HCT116 (cell line): ENCODE results near the gene WNK1.

Source experiments
- ATF3 ChIP-seq: IDR thresholded peaks from 2 replicates; pipeline ENCODE4 v1.6.1; 2012
- EZH2phosphoT487 ChIP-seq: fragments of 200-600 bp; IDR thresholded peaks from 2 replicates; pipeline ENCODE4 v1.6.1; 2018; ENCODE audit warnings: antibody characterized with exemption, borderline replicate concordance
- FOSL1 ChIP-seq: IDR thresholded peaks from 2 replicates; pipeline ENCODE4 v1.6.1; 2012; ENCODE audit warnings: low read depth
- MAX ChIP-seq: IDR thresholded peaks from 2 replicates; pipeline ENCODE4 v1.6.1; 2012
- POLR2A ChIP-seq: IDR thresholded peaks from 2 replicates; pipeline ENCODE4 v1.7.0; 2011; ENCODE audit warnings: borderline replicate concordance; ENCODE audit not compliant: insufficient read depth, insufficient read length; ENCODE audit errors: extremely low read depth
- POLR2AphosphoS5 ChIP-seq: IDR thresholded peaks from 2 replicates; pipeline ENCODE4 v1.6.1; 2011; ENCODE audit warnings: mild to moderate bottlenecking, low read depth, low read length, moderate library complexity
- SRF ChIP-seq: IDR thresholded peaks from 2 replicates; pipeline ENCODE4 v1.6.1; 2012; ENCODE audit warnings: low read depth
- YY1 ChIP-seq: IDR thresholded peaks from 2 replicates; pipeline ENCODE4 v1.6.1; 2011; ENCODE audit warnings: low read length, low read depth, moderate library complexity, mild to moderate bottlenecking; ENCODE audit not compliant: insufficient replicate concordance; ENCODE audit errors: extremely low read depth
- ZBTB33 ChIP-seq: IDR thresholded peaks from 2 replicates; pipeline ENCODE4 v1.6.1; 2011; ENCODE audit warnings: mild to moderate bottlenecking, low read length, moderate library complexity; ENCODE audit not compliant: insufficient replicate concordance; ENCODE audit errors: extremely low read depth
- ZNF274 ChIP-seq: fragments of 200-500 bp; sonication (Bioruptor generic); IDR thresholded peaks from 2 replicates; pipeline ENCODE4 v1.6.1; 2014; ENCODE audit warnings: mild to moderate bottlenecking, low read depth, low read length, inconsistent platforms
- TF ChIP-seq, protein P1 (sequence below), 3 experiments: fragments of 200-600 bp in 1 of 3; sonication (generic) in 1 of 3; IDR thresholded peaks in 2 of 3; conservative IDR thresholded peaks in 1 of 3; 2 replicates each; pipeline ENCODE4 v1.5.1; 2012 to 2017; ENCODE audit warnings: low read depth in 2 of 3, low read length in 2 of 3, antibody characterized with exemption in 1 of 3, borderline replicate concordance in 1 of 3, control low read depth in 1 of 3, mild to moderate bottlenecking in 1 of 3, mixed read lengths in 1 of 3, mixed run types in 1 of 3, moderate library complexity in 1 of 3; ENCODE audit not compliant: insufficient read depth in 1 of 3
- TF ChIP-seq, protein P2 (sequence below): IDR thresholded peaks from 2 replicates; pipeline ENCODE4 v1.6.1; 2012; ENCODE audit warnings: low read depth

- TF ChIP-seq, protein P1, sequence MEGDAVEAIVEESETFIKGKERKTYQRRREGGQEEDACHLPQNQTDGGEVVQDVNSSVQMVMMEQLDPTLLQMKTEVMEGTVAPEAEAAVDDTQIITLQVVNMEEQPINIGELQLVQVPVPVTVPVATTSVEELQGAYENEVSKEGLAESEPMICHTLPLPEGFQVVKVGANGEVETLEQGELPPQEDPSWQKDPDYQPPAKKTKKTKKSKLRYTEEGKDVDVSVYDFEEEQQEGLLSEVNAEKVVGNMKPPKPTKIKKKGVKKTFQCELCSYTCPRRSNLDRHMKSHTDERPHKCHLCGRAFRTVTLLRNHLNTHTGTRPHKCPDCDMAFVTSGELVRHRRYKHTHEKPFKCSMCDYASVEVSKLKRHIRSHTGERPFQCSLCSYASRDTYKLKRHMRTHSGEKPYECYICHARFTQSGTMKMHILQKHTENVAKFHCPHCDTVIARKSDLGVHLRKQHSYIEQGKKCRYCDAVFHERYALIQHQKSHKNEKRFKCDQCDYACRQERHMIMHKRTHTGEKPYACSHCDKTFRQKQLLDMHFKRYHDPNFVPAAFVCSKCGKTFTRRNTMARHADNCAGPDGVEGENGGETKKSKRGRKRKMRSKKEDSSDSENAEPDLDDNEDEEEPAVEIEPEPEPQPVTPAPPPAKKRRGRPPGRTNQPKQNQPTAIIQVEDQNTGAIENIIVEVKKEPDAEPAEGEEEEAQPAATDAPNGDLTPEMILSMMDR (IDR thresholded peaks at IDR 0.05 in 2 of 3, conservative IDR thresholded peaks at IDR 0.05 in 1 of 3; ENCODE audit: borderline replicate concordance in 1 of 3, insufficient read depth in 1 of 3, low read depth in 2 of 3, low read length in 2 of 3) = no peak
- no peak for TF ChIP-seq ZNF274
- no peak for TF ChIP-seq ATF3
- no peak for TF ChIP-seq EZH2phosphoT487
- TF ChIP-seq SRF = no peak
- no peak for TF ChIP-seq POLR2A
- TF ChIP-seq, protein P2, sequence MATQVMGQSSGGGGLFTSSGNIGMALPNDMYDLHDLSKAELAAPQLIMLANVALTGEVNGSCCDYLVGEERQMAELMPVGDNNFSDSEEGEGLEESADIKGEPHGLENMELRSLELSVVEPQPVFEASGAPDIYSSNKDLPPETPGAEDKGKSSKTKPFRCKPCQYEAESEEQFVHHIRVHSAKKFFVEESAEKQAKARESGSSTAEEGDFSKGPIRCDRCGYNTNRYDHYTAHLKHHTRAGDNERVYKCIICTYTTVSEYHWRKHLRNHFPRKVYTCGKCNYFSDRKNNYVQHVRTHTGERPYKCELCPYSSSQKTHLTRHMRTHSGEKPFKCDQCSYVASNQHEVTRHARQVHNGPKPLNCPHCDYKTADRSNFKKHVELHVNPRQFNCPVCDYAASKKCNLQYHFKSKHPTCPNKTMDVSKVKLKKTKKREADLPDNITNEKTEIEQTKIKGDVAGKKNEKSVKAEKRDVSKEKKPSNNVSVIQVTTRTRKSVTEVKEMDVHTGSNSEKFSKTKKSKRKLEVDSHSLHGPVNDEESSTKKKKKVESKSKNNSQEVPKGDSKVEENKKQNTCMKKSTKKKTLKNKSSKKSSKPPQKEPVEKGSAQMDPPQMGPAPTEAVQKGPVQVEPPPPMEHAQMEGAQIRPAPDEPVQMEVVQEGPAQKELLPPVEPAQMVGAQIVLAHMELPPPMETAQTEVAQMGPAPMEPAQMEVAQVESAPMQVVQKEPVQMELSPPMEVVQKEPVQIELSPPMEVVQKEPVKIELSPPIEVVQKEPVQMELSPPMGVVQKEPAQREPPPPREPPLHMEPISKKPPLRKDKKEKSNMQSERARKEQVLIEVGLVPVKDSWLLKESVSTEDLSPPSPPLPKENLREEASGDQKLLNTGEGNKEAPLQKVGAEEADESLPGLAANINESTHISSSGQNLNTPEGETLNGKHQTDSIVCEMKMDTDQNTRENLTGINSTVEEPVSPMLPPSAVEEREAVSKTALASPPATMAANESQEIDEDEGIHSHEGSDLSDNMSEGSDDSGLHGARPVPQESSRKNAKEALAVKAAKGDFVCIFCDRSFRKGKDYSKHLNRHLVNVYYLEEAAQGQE = no peak
- TF ChIP-seq FOSL1 = no peak
- no peak for TF ChIP-seq YY1
- no peak for TF ChIP-seq POLR2AphosphoS5
- no peak for TF ChIP-seq MAX
- no peak for TF ChIP-seq ZBTB33
Measured at GRCh38 chr12:884746-885414, 132.5 kb downstream of the WNK1 start.
